Daoy (cell line): Measurements from ENCODE around the gene PTPN3. TPM values are rescaled to one million over a fixed set of nuclear protein-coding genes. Genes with fewer than 3 reads are reported as not detected.
"Not testable (repeated sequence)": the region's sequence is repeated elsewhere in the genome, so short reads cannot be mapped to it uniquely, and the experiment has no call there.

Source experiments
- DNase-seq: peaks from one replicate; pipeline ENCODE4 v3.0.0-alpha.2; 2015; ENCODE audit warnings: low read depth
- total RNA-seq: library from RNA; depleted of rRNA; stranded (reverse); fragments of >200 nt; shearing (Covaris generic); gene quantifications from 2 replicates; pipeline ENCODE4 v1.2.3, GENCODE V29; 2014

The PTPN3 gene
- total RNA-seq, 1 experiment from 2014 or later: 10.4 TPM

DNA sequence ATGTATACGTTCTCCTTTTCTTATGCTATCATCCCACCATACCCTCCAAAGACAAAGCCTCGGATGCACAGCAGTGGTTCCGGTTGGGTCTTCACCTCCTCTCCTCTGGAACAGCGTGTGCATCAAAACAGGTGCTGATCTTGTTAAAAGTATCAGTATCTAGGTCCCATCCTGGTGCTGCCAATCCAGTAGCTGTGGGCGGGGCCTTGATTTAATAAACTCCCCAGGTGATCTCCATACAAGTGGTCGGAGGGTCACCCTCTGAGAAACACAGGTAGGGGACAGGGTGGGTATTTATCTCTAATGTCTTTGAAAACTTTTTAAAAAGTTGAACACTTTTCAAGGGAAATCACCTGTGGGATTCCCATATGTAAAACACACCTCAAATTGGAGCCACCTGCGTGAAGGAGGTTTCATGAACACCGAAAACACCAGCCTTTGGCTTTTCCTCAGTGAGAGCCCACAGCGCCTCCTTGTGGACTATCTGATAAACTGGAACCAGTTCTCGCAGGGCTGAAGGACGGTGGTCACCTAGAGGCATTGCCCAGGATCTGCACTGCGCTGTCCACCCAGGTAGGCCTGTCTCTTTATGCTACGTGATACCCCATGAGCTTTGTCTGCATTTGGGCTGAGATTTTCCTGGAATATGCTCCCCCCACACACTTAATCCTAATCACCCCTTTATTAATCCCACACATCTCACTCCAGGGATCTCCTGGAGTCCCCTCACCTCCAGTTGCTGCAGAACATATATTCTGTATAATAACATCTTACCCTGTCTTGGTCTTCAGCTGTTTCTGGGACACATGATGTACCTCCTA, 96.7 kb downstream of the PTPN3 start:
- peak; percentile 69 for DNase-seq

DNA sequence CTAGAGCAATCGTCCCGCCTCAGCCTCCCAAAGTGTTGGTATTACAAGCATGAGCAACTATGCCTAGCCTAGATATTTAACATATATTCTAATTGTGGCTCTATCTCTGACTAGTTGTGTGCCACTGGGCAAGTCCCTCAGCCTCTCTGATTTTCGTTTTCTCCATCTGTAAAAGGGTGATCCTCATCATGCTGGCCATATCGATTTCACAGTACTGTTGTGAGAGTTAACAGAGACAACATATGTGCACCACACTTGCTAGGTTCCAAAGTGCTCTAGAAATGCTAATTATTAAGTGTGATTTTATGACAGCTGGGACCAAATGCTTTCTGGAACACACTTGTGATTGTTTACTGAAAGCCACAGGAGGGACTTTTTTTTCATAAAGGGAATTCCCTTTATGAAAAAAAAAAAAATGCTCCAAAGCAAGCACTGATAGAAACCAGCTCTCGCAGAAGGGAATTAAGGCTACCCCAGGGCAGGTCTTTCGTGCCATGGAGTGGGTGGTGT, 98.8 kb downstream of the PTPN3 start:
- no peak for DNase-seq

- no peak for DNase-seq
Observed at GRCh38 chr9:109391176-109391575, 106.9 kb downstream of the PTPN3 start.

DNA sequence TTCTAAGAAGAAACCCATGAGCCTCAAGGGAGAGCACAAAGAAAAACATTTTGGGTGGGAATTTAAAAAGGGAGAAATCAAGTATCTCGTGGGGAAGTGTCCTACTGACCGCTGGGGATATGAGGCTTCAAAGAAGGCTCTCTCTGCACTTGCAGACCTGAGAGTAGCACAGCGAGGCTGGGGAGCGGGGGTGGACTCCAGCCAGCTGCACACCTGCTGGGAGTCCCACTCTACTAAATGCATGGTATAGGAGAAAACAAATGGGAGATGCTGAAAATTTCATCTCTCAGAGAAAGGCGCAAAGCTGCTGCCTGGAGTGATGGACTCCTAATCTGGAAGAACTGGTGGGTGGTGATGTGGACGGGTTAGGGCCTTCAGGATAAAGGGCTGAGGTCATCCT, 110.3 kb downstream of the PTPN3 start:
- DNase-seq: no peak

DNA sequence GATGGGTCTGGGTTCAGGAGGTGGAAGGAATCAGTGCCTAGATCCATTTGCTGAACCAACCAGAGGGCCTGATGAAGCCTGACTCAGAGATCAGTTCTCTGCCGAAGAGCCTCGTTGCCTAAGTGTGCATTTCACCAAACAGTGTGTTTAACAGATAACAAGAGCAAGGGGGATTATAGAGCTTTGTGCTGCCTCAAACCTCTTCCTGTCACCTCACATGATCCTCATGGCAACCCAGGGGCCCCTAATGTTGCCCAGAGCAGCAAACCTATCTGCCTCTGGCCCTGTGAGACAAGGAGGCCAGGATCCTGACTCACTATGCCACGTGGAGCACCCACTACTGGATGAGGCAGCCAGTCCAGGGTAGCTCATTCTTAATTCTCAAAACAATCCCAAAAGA, 110.9 kb downstream of the PTPN3 start:
- no peak for DNase-seq

DNA sequence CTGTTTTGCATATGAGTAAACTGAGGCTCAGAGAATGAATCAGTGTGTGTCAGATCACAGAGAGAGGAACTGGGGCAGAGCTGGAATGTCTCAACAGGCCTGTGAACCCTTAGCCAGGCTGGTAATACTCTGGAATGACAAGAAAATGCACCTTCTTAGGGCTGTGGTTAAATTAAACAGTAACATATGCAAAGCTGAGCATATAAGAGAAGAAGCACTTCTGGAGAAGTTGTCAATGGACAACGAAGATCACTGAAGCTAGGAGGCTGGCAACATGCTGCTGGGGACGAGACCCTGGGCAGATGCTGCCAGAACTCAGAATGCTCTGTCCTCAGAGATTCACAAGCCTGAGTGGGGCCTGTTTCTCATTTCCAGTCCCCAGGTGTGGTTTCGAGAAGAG, 112.6 kb downstream of the PTPN3 start:
- no peak for DNase-seq

GRCh38 chr9:109383947-109384346, 114.2 kb downstream of the PTPN3 start:
- no peak for DNase-seq

GRCh38 chr9:109383356-109383755, 114.8 kb downstream of the PTPN3 start:
- no peak for DNase-seq

GRCh38 chr9:109382585-109382984, 115.5 kb downstream of the PTPN3 start:
- DNase-seq: no peak

- DNase-seq: no peak
Observed at GRCh38 chr9:109382182-109382581, 115.9 kb downstream of the PTPN3 start.

GRCh38 chr9:109381011-109381729, 116.9 kb downstream of the PTPN3 start:
- peak; percentile 47 for DNase-seq

- no peak for DNase-seq
Observed at GRCh38 chr9:109379513-109379912, 118.6 kb downstream of the PTPN3 start.

- DNase-seq: no peak
Observed at GRCh38 chr9:109378316-109378715, 119.8 kb downstream of the PTPN3 start.

DNA sequence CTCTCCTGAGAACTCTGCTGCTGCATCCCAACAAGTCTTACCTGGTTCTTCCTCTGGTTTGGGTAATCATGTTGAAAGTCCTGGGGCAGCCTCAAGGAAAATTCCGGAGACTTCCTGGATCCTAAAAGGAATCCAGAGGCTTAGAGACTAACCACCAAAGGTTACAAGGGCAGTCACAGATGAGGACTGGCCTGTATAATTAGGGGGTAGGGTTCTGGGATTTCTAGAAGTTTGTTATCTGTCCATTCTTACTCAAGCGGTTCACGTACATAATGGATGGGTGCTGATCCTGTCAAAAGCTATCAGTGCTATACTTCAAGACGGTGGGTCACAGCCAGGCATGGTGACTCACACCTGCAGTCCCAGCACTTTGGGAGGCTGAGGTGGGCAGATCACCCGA, 125.9 kb downstream of the PTPN3 start:
- DNase-seq: no peak

DNA sequence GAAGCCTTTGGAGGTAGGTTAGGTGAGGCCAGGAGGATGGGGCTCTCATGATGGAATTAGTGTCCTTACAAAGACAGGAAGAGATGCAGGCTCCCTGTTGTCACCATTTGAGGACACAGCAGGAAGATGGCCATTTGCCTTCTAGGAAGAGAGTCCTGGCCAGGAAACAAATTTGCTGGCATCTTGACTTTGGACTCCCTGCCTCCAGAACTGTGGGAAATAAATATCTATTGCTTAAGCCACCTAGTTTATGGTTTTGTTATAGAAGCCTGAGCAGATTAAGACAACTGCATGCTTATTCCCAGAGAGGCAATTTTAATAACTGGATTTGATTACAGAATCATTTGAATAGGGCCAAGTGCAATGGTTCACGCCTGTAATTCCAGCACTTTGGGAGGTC, 126.7 kb downstream of the PTPN3 start:
- no peak for DNase-seq

- no peak for DNase-seq
Observed at GRCh38 chr9:109369285-109369684, 128.8 kb downstream of the PTPN3 start.

DNA sequence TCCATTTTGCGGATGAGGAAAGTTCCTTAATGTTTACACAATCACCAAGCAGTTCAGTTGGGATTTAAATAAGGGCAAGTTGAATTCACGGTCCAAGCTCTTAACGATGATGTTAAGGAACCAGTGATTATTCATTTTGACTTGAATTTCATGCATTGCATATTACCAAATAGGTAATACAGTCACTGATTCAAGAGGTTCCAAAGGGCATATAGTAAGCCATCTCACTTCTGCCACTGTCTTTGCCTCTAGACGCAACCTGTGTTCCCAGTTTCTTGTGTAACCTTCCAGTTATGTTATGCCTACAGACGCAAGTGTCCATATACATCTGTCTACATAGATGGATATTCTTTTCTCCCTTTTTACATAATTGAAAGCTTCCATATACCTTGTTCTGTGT, 137.3 kb downstream of the PTPN3 start:
- no peak for DNase-seq

DNA sequence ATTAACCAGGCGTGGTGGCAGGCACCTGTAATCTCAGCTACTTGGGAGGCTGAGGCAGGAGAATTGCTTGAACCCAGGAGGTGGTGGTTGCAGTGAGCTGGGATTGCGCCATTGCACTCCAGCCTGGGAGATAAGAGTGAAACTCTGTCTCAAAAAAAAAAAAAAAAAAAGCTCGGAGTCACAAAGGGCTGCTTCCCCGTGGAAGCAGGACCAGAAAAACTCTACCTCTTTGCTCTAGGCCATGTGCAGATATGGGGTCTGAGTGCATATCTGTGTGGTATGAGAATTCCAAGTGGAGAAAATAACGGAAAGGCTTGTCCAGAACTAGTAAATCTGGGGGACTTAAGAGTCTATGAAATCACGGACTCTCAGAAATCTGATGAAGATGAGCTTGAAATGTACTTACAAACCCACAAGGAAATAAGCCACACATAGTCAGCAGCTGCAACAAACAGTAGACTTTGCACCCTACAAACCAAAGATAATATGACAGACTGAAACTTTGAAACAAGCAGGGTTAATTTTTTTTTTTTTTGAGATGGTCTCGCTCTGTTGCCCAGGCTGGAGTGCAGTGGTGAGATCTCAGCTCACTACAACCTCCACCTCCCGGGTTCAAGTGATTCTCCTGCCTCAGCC, 139.0 kb downstream of the PTPN3 start:
- not testable (repeated sequence) for DNase-seq

- DNase-seq: peak; percentile 78
Observed at GRCh38 chr9:109355564-109356297, 142.4 kb downstream of the PTPN3 start.

DNA sequence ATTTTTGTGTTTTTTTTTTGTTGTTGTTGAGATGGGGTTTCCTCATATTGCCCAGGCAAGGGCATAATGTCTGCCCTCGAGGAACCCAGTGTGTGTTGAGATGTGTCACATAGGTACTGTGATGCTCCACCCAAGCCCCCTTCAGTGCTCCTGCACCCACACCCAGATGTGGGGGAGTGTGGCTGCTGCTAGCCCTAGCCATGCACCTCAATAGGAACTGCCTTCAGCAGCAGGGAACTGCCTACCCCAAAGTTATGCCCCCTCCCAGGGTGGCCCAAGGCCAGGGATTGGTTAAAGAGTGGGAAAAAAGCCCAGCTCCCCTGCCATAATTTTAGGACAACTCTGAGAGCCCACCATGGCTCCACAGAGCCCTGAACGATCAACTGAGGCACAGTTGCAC, 143.9 kb downstream of the PTPN3 start:
- DNase-seq: no peak

GRCh38 chr9:109351032-109351431, 147.1 kb downstream of the PTPN3 start:
- DNase-seq: no peak

DNA sequence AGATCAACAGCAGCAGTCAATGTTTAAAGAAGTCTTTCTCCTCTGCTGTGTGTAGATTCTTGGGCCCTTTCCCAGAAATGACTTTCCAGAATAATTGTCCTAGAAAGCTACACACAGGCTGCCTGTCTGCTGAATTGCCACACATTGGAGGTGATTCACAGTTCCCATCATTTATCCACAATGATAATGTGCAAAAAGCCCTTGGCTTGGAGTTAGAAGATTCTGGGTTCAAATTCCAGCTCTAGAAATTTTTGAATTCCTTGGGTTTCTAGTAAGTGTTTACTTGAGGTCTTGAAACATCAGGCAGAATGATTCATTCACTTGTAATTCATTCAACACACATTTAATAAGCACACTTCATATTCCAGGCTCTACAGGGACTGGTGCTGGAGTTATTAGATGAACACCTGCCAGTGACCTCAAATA, 148.7 kb downstream of the PTPN3 start:
- peak; percentile 80 for DNase-seq
